ENCODE results near the gene CYP27B1. TPM values are rescaled to one million over a fixed set of nuclear protein-coding genes. Genes with fewer than 3 reads are reported as not detected.

CYP27B1 gene
- total RNA-seq, 2 donors from 2014 or later = 0.14 to 0.91 TPM

- no peaks in the 10 kb centered on the region for H3K4me1 ChIP-seq (replicated peaks)
- peaks cover 0 to 4% of the 10 kb centered on the region in 2 donors for H3K36me3 ChIP-seq
- TF ChIP-seq POLR2AphosphoS5 (IDR thresholded peaks at IDR 0.05) = no peak
- TF ChIP-seq POLR2A (IDR thresholded peaks at IDR 0.05) = no peak
- TF ChIP-seq CTCF (IDR thresholded peaks at IDR 0.05) = no peak
- WGBS = 94% methylated on average over 11 of the region's 11 CpGs
- intact Hi-C loops (cut with DNase I) = loop anchor here (5.0 kb wide), 2 partner anchors 43 to 113 kb away; no protein-coding TSS in a partner anchor
- no peaks in the 10 kb centered on the region for H3K27me3 ChIP-seq (replicated peaks; ENCODE audit: insufficient read depth)
- no peak for DNase-seq (ENCODE audit: low spot score)
- no peak overlapping the region for H3K27ac ChIP-seq
- no peak overlapping the region for H3K4me3 ChIP-seq
- H3K9me3 ChIP-seq = no peaks in the 10 kb centered on the region
Observed at GRCh38 chr12:57783861-57784260, 17.0 kb upstream of the CYP27B1 start.

- 82% methylated on average over 12 of the region's 12 CpGs for WGBS
- Histone ChIP-seq H3K4me3 (peak overlapping the region; percentile 58 to 93), H3K9me3 (no peaks in the 10 kb centered on the region), H3K27ac (no peak overlapping the region), H3K4me1 (replicated peaks) (no peaks in the 10 kb centered on the region), H3K27me3 (replicated peaks; ENCODE audit: insufficient read depth) (no peaks in the 10 kb centered on the region), H3K36me3 (peaks cover 0 to 4% of the 10 kb centered on the region in 2 donors)
- DNase-seq (ENCODE audit: low spot score) = no peak
- TF ChIP-seq POLR2A (IDR thresholded peaks at IDR 0.05) (no peak), CTCF (IDR thresholded peaks at IDR 0.05) (no peak), POLR2AphosphoS5 (IDR thresholded peaks at IDR 0.05) (no peak)
- intact Hi-C loops (cut with DNase I) = loop anchor here (5.0 kb wide), 2 partner anchors 44 to 114 kb away; no protein-coding TSS in a partner anchor
Observed at GRCh38 chr12:57783466-57783801, 16.6 kb upstream of the CYP27B1 start.

GRCh38 chr12:57782608-57783465 lies 16.0 kb upstream of the CYP27B1 start, which contains the start of gene TSFM:
TSFM (plus strand) TSS chr12:57782787; CDS start chr12:57782802, 15 bp downstream.
- intact Hi-C loops (cut with DNase I) = loop anchor here (5.0 kb wide), 2 partner anchors 44 to 114 kb away; no protein-coding TSS in a partner anchor
- Histone ChIP-seq H3K36me3 (peaks cover 0 to 4% of the 10 kb centered on the region in 2 donors), H3K4me3 (peak within 1 kb of the TSS; percentile 58 to 93), H3K27me3 (replicated peaks; ENCODE audit: insufficient read depth) (no peaks in the 10 kb centered on the region), H3K4me1 (replicated peaks) (no peaks in the 10 kb centered on the region), H3K27ac (peak within 1 kb of the TSS; percentile 28 to 71), H3K9me3 (no peaks in the 10 kb centered on the region)
- TF ChIP-seq POLR2A (IDR thresholded peaks at IDR 0.05) (no peak), CTCF (IDR thresholded peaks at IDR 0.05) (peak; percentile 95 to 98 (median 96)), POLR2AphosphoS5 (IDR thresholded peaks at IDR 0.05) (peak; percentile 97)
- 1% methylated on average over 45 of the region's 45 CpGs for WGBS
- DNase-seq (ENCODE audit: low spot score) = peak; percentile 94

GRCh38 chr12:57782243-57782607 lies 15.3 kb upstream of the CYP27B1 start:
- TF ChIP-seq CTCF (IDR thresholded peaks at IDR 0.05) (no peak), POLR2AphosphoS5 (IDR thresholded peaks at IDR 0.05) (no peak), POLR2A (IDR thresholded peaks at IDR 0.05) (no peak)
- no peak for DNase-seq (ENCODE audit: low spot score)
- H3K4me1 ChIP-seq (replicated peaks) = no peaks in the 10 kb centered on the region
- H3K36me3 ChIP-seq = peaks cover 0 to 2% of the 10 kb centered on the region in 2 donors
- H3K27ac ChIP-seq = no peak overlapping the region
- 22% methylated on average over 4 of the region's 4 CpGs for WGBS
- intact Hi-C loops (cut with DNase I) = loop anchor here (5.0 kb wide), 2 partner anchors 45 to 115 kb away; no protein-coding TSS in a partner anchor
- peak overlapping the region in 1 of 2 donors; percentile 93 for H3K4me3 ChIP-seq
- no peaks in the 10 kb centered on the region for H3K27me3 ChIP-seq (replicated peaks; ENCODE audit: insufficient read depth)
- H3K9me3 ChIP-seq = no peaks in the 10 kb centered on the region
